HG03108 (cell line): ENCODE results near the gene PDIA3.
"Not testable (repeated sequence)": the region's sequence is repeated elsewhere in the genome, so short reads cannot be mapped to it uniquely, and the experiment has no call there.

Experiments
- ATAC-seq: cut with Tn5 transposase; IDR thresholded peaks from one replicate; pipeline ENCODE4 v1.9.1; 2021; ENCODE audit warnings: moderate library complexity; ENCODE audit not compliant: unreplicated experiment

PDIA3 gene

GRCh38 chr15:43808960-43809678, 62.9 kb downstream of the PDIA3 start:
- peak; percentile 51 for ATAC-seq

- ATAC-seq = not testable (repeated sequence)
Observed at GRCh38 chr15:43815064-43815463, 68.8 kb downstream of the PDIA3 start.

GRCh38 chr15:43821505-43821904, 75.3 kb downstream of the PDIA3 start:
- no peak for ATAC-seq
